HT-29 (cell line): ENCODE data around the gene OR13J1. TPM values are rescaled to one million over a fixed set of nuclear protein-coding genes. Genes with fewer than 3 reads are reported as not detected.
"Not testable (repeated sequence)": the region's sequence is repeated elsewhere in the genome, so short reads cannot be mapped to it uniquely, and the experiment has no call there.

Experiments used
- DNase-seq: peaks from one replicate; pipeline ENCODE4 v3.0.0-alpha.2; 2015; ENCODE audit warnings: low spot score
- total RNA-seq: library from RNA; depleted of rRNA; stranded (reverse); fragments of >200 nt; shearing (Covaris generic); gene quantifications from 2 replicates; pipeline ENCODE4 v1.2.3, GENCODE V29; 2014

The OR13J1 gene
- total RNA-seq, 1 experiment from 2014 or later = not detected

DNA sequence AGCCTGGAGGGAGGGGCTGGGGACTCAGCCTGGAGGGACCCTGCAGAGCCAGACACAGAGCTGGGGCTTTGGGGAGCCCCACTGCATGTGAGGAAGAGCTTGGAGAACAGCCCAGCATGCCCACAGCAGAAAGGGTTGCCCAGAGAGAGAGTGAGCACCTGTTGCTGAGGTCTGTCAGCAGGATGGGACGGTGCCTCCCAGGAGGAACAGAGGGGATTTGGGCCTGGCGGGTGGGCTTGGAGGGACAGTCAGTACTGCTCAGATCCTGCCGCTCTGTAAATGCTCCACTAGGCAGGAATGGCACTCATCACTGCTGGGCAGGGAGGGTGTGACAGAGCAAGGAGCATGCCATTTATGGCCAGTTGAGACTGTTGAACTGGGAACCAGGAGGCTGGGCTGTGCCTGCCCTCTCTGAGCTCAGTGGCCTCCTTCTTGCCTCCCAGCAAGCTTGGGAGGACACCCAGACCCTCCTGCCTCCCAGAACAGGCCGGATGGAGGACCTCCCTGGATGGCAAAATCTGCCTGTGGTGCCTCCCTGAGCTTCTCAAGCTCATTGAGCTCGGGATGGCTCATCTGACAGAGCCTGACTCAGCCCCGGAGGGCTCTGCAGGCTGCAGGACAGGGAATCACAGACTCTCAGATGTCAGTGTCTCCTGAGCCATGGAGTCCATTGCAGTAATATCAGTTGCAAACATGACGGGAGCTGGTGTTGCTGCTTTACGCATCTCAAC is 35.0 kb upstream of the OR13J1 start:
- no peak for DNase-seq

DNA sequence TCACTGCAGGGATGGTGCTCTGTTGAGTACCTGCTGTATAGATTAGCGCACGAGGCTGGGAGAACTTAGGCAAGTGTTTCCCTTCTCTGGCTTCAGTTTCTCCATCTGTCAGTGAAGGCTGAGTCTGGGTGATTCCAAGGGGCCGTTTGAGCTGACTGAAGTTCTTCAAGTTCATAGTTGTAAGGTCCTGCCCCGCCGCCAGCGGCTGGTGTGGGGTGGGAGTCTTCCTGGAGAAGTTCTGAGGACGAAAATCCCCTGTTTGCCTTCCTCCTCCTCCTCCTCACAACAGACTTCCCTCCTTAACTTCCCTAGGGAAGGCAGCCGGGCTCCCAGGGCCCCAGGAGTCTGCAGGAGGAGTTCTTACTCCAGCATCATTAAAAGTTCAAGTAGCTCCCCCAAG is 34.1 kb upstream of the OR13J1 start:
- no peak for DNase-seq

DNA sequence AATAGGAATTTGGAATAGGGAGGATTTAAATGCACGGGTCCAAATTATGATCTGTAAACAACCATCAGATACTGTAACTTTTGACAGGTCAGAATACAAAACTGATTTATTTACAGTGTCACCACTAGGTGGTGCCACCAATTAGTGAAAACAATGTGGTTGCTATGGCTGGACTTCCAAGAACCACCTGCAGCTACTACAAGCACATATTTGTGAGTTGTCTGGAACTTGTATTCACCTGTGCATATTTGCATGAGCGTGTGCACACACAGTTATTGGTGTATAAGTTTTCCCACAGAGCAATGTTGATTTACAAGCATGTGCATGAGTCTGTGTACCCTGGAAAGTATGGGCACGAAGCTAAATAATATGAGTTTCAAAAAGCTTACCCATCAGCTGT is 32.8 kb upstream of the OR13J1 start:
- peak; percentile 89 for DNase-seq

- DNase-seq = no peak
These were observed 28.8 kb upstream of the OR13J1 start for GRCh38 chr9:35899021-35899420.

DNA sequence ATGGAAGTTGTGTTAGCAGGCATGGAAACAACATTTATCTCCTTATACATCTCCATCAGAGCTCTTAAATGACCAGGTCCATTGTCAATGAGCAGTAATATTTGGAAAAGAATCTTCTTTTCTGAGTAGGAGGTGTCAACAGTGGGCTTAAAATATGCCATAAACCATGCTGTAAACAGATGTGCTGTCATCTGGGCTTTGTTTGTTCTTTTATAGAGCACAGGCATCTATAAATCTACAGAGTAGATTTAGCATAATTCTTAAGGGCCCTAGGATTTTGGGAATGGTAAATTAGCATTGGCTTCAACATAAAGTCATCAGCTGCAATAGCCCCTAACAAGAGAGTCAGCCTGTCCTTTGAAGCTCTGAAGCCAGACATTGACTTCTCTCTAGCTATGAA is 28.1 kb upstream of the OR13J1 start:
- no peak for DNase-seq

DNA sequence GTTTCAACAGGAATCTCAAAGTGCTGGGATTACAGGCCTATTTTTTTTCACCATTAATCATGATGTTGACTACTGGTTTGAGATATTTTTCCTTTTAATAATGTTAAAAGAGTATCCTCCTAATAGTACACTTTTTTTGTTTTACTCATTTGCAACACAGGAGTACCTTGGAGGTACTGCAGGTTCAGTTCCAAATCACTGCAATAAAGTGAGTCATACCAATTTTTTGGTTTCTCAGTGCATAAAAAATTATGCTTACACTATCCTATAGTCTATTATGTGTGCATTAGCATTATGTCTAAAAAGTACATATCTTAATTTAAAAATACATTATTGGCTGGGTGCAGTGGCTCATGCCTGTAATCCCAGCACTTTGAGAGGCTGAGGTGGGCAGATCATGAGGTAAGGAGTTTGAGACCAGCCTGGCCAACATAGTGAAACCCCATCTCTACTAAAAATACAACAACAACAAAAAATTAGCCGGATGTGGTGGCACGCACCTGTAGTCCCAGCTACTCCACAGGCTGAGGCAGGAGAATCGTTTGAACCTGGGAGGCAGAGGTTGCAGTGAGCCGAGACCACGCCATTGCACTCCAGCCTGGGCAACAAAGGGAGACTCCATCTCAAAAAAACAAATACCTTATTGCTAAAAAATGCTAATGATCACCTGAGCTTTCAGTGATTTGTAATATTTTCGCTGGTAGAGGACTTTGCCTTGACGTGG is 27.3 kb upstream of the OR13J1 start:
- DNase-seq = not testable (repeated sequence)

DNA sequence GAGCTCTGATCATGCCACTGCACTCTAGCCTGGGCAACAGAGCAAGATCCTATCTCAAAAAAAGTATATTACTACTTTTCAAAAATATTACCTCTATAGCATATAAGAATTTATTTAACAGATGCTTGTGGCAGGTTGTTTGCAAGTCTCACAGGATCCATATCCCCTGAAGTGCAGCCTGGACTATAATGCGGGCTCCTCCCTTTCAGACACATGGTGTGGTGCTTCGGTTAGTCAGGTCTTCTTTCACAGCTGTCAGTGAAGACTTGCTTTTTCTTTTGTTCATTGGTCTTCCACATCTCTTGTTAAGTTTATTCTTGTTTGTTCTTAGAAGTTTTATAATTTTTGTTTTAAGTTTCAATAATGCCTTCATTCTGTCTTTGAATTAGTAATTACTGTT is 26.4 kb upstream of the OR13J1 start:
- no peak for DNase-seq

- no peak for DNase-seq
These were observed 21.9 kb upstream of the OR13J1 start for GRCh38 chr9:35892051-35892450.

- DNase-seq = no peak
These were observed 21.4 kb upstream of the OR13J1 start for GRCh38 chr9:35891646-35892045.

DNA sequence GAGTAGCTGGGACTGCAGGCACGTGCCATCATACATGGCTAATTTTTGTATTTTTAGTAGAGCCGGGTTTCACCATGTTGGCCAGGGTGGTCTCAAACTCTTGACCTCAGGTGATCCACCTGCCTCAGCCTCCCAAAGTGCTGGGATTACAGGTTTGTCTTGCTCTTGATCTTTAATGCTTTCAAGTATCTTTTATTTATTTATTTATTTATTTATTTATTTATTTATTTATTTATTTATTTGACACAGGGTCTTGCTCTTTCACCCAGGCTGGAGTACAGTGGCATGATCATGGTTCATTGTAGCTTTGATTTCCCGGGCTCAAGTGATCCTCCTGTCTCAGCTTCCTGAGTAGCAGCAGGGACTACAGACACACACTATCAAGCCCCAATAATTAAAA is 14.7 kb upstream of the OR13J1 start:
- DNase-seq = not testable (repeated sequence)

DNA sequence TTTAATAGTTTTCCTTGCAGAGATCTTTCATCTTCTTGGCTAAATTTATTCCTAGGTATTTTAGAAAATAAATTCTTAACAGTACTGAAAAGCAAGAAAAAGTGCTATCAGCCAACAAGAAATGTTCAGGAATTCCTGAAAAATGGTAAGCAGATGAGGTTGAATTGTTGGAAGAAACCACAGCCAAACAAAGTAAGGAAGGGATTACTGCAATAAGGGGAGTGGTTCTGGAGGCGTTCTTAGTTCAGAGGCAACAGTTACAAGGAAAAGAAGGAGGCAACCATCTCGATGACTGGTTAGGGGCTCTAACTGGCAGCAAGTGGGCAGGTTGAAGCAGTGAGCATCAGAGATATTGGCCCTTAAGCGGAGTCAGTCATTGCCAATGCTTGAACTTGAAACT is 12.8 kb upstream of the OR13J1 start:
- DNase-seq = no peak

DNA sequence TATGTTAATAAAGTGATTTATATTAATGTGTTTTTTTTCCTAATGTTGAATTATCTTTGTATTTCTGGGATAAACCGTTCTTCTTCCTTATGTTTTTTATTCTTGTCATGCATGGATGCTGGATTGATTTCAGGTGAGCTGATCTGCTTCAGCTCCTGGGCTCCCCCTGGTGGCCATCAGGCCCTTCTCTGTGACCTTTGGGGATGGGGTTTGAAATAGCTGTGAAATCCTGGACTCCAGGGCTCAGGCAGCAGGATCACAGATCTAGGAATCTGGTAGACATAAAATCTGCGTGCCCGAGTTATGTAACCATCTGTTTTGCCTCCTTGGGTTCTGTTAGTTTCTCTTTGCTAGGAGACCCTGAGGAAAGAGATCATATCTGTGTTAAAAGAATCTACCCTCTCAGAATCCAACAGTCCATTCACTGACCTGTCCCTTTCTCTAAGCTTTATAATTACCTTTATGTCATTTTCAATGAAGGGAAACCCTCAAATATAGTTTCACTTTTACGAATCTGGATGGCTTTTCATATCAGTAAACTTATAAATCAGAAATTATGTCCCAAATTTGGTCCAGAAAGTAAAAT is 12.2 kb upstream of the OR13J1 start:
- peak; percentile 85 for DNase-seq

DNA sequence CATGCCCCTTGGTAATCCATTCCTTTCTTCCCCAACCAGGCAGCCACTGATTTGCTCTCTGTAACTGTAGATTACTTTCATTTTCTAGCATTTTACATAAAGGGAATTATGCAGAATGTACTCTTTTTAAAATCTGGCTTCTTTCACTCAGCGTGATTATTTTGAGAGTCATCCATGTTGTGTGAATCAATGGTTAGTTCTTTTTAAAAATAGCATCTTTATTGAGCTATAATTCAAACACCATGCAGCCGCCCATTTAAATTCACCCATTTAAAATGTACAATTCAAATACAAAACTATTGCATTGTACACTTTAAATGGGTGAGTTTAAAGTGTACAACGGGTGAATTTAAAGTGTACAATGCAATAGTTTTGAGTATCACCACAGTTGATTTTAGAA is 2.3 kb upstream of the OR13J1 start:
- no peak for DNase-seq

DNA sequence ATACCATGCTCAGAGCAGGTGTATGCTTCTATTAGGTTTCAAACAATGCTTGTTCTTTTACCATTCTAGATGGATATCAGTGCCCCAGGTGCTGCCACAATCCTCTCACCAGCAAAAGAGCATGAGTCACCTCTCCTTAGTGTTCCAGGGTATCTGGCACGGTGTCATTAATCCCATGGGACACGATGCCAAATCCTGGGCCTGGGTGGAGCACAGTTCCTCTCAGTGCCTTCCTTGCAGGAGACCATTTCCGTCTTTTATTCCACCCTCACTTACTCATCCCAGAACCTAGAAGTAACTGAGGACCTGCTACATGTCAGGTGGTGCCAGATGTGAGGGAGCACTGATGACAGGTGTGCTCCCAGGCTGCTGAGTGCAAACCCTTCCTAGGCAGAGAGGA is 1.3 kb upstream of the OR13J1 start:
- peak; percentile 87 for DNase-seq

GRCh38 chr9:35869621-35870216 is 482 bp downstream of the OR13J1 start:
- no peak for DNase-seq

DNA sequence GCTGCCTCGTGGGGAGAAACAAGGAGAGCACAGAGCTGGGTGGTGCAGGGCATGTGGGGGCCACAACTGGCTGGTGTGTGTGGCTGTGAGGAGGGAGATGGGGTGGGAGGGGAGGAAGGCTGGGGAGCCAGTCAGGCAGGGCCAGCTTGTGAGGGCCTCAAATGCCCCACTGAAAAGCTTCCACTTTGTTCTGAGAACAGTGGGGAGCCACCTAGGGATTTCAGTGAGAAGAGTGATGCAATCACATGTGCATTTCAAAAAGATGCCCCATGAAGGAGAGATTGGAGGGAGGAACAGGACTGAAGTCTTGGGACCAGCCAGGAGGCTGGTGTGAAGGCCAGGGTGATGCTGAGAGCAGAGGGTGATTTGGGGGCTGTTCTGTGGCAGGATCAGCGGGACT is 1.3 kb downstream of the OR13J1 start:
- no peak for DNase-seq

GRCh38 chr9:35867538-35867937 is 2.7 kb downstream of the OR13J1 start:
- no peak for DNase-seq

DNA sequence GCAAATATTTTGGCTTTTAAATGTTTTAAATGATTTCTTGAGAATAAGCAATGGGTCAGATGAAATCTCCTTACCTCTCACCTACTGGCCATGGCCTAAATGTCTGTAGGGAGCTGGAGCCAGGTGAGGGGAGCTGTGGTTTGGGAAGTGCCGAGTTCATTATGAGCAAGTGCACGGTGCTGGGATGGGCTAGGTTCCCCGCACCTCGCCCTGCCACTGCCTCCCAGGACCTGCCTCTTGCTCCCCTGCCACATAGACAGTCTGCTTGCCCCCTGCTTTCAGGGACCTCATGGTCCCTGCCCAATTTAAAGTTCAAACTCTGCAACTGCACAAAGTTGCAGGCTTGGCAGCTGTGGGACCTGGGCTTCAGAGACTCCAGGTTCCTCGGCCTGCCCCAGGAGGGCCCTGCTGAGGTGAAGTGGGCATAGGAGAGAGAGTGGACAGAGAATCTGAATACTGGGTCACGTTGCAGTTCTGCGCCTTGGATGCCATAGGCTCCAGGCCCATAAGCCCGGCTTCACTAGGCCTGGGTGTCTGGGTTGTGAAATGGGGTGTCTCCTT is 5.4 kb downstream of the OR13J1 start:
- no peak for DNase-seq

- no peak for DNase-seq
These were observed 6.6 kb downstream of the OR13J1 start for GRCh38 chr9:35863583-35863982.

- no peak for DNase-seq
These were observed 7.9 kb downstream of the OR13J1 start for GRCh38 chr9:35862328-35862727.

DNA sequence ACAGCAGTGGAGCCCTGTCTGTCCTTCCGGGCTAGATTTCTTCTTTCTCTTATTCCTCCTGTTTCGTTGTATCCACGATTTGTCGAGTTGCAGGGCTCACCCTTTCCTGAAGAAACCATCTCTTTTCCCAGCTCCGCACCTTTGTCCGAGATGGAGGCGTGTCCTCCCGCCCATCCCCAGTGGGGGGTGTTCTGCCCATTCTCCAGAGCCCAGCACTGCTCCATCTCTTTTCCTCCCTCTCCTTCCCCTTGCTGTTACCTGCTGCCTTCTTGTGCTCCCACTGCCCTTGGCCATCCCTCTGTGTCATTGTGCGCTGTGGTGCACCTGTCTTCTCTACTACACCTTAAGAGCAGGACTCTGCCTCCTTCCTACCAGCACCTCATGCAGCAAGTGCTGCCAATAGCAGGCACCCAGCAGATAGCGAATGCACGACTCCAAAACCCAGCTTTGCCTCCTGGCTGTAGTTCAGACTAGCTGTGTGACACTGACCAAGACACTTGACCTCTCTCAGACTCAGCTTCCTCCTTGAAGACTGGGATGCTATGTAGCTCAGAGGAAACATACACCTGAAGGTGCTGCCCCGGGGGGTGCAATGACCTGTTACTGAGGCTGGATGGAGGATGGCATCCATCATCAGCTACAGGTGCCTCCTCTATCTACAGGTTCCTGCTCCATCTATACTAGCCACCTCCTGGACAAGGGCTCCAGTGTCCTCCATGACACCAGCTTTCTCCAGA is 8.9 kb downstream of the OR13J1 start:
- DNase-seq = no peak

DNA sequence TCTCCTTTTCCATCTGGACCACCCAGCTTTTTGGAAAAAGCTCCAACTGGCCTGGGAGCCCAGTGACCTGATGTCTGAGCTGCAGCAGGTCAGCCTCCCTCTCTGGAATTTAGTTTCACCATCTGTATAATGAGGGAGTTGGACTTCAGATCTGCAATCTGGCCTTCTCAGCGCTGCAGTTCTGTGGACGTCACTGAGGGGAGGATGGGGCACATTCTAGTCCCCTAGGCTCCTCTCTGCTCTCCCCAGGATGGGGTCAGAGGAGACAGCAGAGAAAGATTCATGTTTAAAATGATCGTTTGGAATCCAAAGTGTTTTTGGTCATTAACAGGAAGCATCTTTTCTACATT is 10.2 kb downstream of the OR13J1 start:
- DNase-seq = no peak
